Measurements from ENCODE around the gene HECA.
"Not testable (repeated sequence)": the region's sequence is repeated elsewhere in the genome, so short reads cannot be mapped to it uniquely, and the experiment has no call there.

The HECA gene

DNA sequence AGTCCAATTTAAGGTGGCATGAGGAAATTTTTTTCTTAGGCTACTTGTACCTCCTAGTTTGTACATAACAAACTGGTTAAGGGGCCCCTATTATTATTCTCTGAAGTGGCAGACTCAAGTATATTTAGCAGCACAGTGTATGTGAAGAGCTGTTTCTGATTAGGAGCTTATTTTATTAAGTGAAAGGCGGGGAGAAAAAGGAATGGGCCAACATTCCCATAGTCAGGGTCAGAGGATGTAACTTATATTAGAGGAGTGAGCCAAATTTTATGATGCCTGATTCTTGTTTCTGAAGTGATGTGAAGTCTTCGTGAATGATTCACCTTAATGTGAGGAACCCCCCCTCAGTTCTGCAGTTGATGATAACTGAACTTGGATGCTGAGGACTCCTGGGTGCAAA, 2.8 kb downstream of the HECA start:
- DNase-seq, result no peak

DNA sequence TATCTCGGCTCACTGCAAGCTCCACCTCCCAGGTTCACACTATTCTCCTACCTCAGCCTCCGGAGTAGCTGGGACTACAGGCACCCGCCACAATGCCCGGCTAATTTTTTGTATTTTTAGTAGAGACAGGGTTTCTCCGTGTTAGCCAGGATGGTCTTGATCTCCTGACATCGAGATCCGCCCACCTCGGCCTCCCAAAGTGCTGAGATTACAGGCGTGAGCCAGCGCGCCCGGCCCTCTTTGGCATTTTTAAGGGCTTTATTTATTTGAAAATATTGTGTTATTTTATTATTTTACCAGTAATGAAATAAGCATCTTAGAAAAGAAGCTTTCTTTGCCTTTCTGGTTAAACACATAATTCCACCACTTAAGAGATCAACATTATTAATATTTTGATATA, 6.0 kb downstream of the HECA start:
- not testable (repeated sequence) for DNase-seq

DNA sequence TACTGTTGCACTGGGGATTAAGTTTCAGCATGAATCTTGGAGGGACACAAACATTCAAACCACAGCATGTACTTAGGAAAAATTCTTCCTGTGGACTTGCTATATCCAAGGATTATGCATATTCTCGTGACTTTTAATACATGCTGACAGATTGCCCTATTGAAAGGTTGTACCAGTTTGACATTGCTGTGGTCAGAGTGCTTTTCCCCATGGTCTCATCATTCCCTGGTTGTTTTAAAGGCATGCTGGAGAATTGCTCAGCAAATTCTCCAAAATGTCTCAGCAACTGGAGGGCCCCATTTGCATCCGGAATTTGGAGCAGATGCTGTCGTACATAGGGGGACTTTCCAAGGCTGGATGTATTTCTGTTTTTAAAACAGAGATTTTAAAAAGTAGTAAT, 7.4 kb downstream of the HECA start:
- DNase-seq, result no peak

DNA sequence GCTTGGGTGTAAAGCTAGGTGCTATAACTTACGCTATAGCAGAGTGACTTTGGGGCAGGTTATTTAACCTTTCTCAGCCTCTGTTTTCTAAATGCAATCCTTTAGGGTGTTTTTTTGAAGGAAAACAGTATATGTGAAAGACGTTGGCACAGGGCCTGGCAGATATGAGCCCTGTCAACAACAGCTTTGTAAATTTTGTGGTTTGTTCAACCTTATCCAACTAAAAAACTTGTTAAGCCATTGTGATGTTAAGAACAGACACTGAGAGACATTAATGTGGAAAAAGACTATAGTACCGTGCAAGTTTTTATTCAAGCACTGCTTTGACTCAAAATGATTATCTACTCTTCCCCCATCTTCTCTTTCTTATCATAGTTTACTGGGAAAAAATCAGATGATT, 8.2 kb downstream of the HECA start:
- DNase-seq, result no peak

DNA sequence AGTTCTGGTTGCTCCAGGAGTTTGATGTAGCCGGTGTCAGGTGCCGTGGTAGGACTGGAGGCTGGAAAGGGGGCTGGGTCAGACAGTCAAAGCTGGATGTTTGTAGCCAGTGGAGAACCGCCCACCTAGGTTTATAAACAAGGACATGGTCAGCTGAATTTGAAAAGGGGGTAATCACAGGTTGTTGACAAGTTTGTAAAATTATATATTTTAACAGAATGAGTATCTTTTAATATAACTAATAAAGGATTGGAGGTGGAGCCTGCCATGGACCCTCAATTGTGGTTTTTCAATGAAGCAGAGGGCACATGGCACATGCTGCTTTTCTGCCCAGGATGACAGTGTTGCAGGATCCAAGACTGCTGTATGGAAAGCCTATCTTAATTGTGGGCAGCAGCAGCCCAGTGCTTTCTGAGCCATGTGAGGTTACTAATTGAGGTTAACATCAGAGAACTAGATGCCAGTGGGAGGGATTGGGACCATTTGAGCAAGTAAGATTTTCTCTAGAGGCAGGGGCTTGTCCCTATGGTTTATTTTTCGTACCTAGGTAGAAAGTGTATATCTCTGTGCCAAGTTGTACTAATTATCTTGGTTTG, 9.7 kb downstream of the HECA start:
- no peak for DNase-seq

DNA sequence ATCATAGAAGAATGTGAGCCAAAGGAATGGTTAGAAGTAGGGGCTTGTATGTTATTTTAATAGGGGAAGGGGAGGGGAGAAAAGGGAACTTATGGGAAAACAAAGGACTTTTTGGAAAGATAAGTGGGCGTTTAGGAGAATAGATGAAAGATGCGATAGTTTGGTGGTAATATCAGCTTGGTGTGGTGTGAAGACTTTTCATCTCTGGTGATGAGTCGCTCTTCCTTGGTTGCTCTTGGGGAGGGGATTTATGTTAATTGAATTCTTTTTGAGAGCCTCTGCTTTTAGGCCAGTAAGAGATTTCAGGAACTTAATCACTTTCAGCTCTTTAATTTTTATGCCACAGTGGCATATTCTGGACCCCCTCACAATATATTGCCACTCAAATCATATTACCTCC, 10.8 kb downstream of the HECA start:
- no peak for DNase-seq

DNA sequence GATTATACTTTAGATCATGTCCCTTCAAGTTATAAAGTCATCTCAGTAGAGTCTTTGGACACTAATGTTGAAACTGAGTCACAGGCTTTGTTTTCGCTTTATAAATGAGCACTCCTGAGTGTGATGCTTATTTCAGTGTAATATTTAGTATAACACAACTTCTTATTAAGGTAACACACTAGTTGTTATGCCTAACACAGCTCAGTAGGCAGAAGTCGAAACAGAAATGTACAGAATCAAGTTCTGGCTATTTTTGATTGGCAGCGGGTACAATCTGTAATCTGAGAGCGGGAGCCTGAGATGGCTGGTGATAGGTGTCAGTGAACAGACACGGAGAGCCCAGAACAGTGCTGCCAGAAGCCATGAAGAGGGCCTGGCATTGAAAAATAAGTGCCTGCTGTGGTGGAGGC, 11.4 kb downstream of the HECA start:
- DNase-seq, result no peak

DNA sequence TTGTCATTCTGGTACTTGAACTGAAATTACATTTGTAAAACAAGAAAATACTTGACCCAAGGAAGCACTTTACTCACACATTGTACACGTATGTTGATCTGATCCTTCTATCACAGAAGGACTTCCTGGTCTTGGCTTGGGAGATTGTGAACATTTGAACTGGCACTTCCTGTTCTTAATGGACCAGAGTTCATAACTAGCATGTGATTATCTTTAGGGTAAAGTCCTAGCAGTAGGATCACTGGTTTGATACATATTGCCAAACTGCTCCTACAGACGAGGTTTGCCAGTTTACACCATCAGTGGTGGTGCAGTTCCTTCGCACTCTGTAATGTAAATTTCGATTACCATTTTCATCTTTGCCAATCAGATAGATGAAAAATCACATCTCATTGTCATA, 12.7 kb downstream of the HECA start:
- no peak for DNase-seq

DNA sequence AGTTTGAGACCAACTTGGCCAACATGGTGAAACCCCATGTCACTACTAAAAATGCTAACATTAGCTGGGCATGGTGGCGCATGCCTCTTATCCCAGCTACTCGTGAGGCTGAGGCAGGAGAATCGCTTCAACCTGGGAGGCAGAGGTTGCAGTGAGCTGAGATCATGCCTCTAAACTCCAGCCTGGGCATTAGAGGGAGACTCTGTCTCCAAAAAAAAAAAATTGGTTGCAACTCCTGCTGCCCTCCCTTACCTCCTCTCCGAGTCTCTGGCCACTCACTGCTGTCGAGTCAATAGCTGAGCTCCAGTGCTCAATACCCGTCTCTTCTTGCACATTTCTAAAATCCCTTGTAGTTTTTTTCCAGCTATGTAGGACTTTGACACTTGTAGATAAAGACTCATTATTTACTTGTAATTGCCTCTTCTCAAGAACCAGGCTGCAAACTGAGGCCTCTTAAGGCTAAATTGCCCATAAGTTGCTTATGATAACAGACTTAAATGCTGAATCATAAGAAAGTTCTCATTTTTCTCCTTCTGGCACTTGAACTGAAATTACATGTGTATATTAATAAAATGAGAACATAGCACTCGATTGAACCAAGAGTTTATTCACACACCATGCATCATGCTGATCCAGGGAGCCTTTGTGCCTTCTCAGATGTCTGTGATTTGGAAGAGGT, 13.8 kb downstream of the HECA start:
- no peak for DNase-seq

DNA sequence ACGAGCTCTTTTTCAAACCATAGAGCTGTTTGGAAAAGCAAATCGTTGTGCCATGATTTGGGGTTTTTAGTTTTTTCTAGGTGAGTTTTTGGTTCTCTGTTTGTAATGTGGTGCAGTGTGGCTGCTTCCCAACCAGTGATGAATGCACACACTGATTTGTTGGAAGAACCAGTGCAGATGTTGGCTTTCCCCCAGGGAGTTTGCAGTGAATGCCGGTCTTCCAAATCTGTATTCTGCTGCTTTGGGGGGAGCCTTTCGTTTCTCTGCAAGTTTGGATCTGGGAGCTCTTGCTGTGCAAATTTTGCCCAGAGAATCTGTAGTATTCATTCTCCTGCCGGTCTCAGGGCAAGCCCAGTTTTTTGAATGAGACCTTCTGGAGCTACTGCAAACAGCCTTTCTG, 14.5 kb downstream of the HECA start:
- DNase-seq, result no peak

DNA sequence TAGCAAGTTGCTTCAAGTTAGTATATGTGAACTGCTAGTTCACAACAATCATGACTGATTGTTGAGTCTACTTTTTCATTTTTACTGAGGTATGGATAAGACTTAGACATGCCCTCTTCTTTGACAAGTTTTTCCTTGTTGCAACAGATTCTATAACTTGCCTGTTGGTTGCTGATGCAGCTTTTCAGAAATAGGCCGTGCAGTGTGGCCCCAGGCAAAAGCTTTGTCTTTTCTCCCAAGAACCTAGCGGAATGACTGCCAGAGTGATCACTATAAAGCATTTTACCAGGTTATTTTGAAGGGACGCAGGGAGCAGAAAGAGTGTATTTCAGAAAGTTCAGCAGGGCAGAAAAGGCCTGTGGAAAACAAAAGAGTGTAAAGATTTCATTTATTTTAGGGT, 16.0 kb downstream of the HECA start:
- no peak for DNase-seq

DNA sequence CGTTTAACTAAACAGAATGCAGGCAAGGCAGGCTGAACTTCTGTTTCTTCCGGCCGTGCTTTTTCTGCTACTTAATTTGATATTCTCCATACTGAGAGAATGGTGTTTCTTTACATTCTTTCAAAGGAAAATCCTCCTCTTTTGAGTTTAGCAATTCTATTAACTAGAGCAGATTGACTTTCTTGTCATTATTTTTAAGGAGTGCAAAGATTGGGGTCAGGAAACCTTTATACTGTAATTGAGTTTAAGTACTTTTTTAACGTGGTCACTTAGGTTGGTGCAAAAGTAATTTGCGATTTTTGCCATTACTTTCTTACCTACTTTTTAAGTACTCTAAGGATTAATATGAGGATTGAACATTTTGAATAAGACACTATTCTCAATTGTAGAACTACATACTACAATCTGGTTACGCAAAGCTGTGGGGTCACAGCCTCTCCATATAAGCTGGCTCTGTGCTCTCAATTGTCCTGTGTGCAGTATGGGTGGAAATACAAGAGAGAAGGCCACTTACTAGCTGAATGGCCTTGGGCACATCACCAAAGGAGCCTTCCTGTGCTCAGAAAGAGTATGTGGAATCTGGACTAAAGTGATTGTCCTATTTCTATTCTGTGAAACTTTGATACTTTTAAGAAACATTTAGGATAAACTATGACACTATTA, 16.7 kb downstream of the HECA start:
- no peak for DNase-seq

DNA sequence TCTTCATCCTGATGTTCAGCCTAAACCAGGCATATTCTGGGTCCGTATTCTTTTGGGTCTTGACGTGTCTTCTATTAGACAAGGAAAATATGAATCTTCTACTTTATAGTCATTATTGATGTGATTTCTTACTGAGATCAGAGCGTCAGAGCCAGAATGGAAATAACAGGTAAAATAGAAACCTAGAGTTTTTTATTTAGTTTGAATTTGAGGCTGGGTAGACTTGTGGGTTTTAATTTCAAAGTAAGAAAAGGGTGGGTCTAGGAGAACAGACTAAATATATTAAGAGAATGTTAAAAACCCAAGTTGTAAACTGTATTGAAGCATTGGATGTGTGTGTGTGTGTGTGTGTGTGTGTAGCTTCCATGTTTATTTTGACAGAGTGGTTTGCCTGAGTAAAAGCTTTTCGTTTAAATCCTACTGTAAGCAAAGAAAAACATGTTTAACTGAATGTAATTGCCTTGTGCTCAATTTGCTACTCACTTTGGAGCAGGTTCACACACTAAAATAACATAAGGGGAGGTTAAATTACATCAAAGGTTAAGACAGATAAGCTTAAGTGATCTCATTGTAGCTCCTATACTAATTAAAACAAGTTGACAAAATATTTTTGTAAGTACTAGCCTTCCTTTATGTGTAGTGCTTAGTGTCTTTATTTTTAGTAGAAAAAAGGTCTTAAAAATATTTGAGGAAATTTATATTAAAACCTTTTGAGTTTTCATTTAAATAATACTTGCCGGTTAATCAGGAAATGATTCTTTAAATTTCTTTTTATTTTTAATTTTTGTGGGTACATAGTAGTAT, 17.4 kb downstream of the HECA start:
- no peak for DNase-seq

DNA sequence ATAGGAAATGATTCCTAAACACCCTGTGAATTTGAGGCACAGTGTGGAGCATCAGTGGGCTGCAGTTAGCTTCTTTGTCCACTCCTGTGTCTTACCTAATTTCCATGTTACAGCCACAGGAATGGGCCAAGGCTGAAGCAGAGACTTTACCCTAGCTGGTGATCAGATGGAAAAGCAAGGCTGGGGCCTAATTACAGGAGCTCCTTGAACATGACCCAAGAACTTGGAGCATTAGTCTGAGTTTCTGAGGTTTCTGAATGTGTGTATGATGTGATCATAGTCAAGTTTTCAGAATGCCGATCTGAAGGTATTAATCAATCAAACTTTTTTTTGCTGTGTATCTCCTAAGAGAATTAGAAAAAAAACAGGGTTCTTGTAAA, 18.0 kb downstream of the HECA start:
- DNase-seq, result no peak

DNA sequence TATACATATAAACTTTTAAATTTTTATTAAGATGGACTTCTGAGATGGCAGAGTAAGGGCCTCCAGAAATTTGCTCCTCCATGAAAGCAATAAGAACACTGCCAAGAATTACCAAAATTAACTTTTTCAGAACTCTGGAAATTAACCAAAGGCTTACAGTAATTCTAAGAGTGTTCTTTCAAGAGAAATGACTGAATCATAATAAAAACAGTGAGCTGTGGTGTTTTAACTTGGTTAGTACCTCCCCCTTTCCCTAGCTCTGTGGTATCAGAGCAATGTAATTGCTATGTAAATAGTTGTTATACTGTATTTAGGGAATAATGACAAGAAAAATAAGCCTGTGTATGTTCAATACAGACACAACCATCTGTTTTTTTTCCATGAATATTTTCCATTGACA, 19.0 kb downstream of the HECA start:
- no peak for DNase-seq

DNA sequence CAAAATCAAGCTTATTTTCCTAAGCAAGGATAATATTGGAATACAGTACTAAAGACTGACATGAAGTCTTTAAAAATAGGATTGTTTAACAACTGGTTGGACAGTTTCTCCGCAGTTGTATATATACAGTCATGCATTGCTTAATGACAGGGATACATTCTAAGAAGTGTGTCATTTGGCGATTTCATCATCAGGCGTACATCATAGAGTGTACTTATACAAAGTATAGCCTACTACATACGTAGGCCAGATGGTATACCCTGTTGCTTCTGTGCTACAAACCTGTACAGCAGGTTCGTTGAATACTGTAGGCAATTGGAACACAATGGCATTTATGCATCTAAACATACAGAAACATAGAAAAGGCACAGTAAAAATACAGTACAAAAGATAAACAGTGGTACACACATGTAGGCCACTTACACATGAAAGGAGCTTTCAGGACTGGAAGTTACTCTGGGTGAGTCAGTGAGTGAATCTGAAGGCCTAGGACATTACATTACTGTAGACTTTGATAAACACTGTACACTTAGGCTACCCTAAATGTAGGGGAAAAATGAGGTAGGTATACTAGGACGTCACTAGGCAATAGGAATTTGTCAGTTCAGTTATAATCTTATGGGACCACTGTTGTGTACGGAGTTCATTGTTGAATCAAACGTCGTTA, 20.1 kb downstream of the HECA start:
- DNase-seq, result no peak

DNA sequence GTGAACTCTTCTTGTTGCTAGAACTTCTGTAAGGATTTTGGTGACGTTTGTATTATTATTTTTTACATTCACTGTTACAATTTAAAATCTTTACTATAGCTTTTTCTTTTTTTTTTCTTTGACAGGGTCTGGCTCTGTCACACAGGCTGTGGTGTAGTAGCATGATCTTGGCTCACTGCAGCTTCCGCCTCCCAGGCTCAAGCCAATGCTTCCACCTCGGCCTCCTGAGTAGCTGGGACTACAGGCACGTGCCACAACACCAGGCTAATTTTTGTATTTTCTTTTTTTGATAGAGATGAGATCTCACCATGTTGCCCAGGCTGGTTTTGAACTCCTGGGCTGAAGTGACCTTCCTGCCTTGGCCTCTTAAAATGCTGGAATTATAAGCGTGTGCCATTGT, 21.2 kb downstream of the HECA start:
- DNase-seq, result no peak

DNA sequence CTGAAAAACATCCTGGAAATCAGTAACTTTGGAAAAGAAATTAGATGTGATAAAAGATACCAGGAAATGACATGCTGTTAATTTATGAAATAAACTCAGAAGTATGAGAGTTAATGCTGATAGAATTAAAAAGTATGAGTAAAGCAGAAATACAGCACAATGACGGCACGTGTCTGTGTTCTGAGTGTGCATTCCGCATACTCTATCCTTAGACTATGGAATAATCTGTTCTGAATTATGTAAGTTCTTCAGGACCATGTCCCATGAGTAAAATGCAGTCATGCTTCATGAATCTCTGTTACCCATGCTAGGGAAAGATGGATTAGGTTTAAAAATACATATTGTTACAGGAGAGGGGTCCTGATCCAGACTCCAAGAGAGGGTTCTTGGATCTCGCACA, 21.7 kb downstream of the HECA start:
- DNase-seq, result no peak

DNA sequence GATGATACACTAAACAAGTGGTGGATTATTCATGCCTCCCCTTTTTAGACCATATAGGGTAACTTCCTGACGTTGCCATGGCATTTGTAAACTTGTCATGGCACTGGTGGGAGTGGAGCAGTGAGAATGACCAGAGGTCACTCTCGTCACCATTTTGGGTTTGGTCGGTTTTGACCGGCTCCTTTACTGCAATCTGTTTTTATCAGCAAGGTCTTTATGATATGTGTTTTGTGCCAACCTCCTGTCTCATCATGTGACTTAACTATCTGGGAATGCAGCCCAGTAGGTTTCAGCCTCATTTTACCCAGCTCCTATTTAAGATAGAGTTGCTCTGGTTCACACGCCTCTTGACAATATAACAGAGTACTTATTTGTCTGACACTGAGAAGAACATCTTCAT, 22.2 kb downstream of the HECA start:
- DNase-seq, result not testable (repeated sequence)

DNA sequence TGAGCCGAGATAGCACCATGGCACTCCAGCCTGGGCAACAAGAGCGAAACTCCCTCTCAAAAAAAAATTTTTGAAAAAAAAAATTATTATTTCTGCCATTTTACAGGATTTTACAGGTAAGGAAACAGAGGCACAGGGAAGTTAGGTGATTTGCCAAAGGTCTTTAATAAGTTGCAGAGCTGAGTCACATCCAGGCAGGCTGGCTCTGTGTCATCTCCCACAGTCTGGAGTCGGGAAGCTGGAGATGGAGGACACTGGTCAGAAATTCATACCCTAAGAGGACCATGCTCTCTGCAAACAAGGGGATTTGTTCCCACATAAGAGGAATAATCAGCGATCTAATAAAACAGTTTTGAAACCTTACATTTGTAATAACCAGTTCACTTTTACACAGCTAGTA, 24.1 kb downstream of the HECA start:
- DNase-seq, result no peak

DNA sequence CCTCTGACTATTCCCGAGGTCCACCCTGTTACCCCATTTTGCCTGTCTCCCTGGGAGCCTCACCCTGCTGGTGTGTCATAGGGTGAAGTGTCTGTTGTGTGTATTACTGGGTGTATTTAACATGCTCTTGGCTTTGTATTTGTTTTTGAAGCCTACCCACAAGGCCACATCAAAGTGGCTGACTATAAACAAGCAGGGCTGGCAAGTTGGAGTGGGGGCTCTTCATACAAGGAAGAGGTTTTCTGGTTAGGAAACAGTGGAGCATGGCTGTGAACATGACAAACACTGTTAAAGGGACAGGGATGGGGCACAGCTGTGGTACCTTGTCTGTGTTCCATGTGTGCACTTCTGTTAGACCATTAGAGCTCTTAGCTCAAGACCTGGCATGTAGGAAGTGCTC, 26.3 kb downstream of the HECA start:
- DNase-seq, result no peak

DNA sequence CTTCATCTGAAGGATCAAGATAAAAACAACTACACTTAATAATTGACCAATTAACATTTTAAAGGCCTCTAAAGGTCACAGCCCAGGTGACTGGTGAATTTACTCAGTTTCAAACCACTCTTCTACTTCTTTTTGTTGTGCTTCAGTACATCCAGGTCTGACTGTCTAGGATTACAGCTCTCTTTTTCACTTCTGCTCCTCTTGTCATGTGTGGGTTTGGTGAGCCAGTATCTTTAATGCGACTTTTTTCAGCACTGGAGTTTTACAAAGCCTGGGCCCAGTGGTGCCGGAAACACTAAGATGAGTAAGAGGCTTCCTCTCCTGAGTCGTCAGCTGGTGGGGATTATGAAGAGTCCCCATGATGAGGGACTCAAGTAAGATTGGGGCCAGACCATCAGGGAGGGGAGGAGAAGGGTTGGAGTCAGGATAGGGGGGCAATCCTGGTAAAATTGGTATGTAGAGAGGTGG, 27.0 kb downstream of the HECA start:
- DNase-seq, result no peak

DNA sequence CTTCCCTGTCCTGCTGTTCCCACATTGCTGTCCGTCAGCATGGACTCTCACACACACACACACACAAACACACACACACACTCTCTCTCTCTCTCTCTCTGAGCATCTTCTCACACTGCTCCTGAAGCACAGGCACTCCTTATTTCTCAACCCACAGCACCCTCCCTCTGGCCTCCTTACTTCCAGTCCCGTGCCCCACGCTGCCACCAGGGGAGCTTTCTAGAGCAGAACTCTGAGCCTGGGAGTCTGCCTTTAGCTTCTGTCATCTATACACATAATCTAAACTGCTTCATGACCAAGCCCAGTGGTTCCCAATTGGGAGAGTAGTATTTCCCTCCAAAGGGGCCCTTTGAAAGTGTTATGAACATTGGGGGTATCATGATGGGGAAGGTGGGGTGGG, 29.1 kb downstream of the HECA start:
- no peak for DNase-seq
